Measurements from ENCODE around the gene TWNK.
A peak's percentile ranks its signal among the peaks of the same experiment; 100 is the strongest.
"Not testable (repeated sequence)": the region's sequence is repeated elsewhere in the genome, so short reads cannot be mapped to it uniquely, and the experiment has no call there.

TWNK gene

DNA sequence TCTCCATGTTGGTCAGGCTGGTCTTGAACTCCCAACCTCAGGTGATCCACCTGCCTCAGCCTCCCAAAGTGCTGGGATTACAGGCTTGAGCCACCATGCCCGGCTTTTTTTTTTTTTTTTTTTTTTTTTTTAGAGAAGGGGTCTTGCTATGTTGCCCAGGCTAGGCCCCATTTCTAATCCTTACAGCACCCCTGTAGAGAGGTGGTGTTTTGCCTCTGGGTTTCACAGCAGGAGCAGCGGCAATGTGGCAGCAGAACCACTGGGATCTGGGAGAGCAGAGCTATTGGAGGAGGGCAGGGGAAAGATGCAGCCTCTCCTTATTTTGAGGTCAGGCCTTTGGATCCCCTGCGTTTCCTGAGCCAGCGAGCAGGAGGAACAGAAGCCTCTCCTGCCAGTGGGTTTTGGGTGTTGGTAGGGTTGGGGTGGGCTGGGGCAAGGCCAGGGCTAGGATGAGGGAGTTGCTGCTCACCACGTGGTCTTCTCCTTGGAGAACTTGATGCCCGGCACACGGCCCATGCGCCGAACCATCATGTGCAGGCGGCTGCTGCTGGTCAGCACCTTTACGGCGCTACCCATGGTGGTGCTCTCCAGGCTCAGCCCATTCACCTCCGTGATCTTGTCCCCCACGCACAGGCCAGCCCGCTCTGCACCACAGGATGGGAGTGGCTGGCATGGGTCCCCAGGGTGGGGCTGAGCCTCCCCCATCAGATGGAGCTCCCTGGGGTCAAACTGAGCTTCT, 35.8 kb downstream of the TWNK start:
- FAIRE-seq (no peak), DNase-seq (ENCODE audit: extremely low spot score, insufficient read length, low read depth) (no peak)

DNA sequence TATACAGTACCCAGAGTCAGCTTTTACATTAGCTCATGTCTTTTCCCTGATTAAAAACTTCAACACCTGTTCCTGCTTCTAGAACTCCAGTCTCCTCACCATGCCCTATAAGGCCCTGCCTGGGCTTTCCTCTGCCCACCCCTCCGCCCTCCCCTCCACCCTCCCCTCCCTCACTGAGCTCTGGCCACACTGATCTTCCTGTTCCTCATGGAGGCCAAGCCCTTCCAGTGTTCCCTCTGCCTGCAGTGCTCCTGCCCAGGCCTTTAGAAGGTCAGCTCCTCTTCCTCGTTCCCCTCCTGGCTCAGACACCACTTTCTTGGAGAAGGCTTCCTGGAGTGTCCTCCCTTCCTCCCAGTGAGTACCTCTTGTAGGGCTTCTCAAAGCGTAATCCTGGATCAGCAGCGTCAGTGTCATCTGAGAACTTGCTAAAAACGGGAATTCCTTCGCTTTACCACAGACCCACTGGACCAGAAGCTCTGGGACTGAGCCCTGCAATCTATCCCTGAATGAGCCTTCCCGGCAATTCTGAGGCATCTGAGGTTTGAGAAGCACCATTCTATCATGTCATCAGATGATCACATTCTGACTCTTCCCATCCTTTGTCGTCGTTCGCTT, 39.9 kb downstream of the TWNK start:
- DNase-seq (ENCODE audit: extremely low spot score, insufficient read length, low read depth) = no peak
- FAIRE-seq = no peak

DNA sequence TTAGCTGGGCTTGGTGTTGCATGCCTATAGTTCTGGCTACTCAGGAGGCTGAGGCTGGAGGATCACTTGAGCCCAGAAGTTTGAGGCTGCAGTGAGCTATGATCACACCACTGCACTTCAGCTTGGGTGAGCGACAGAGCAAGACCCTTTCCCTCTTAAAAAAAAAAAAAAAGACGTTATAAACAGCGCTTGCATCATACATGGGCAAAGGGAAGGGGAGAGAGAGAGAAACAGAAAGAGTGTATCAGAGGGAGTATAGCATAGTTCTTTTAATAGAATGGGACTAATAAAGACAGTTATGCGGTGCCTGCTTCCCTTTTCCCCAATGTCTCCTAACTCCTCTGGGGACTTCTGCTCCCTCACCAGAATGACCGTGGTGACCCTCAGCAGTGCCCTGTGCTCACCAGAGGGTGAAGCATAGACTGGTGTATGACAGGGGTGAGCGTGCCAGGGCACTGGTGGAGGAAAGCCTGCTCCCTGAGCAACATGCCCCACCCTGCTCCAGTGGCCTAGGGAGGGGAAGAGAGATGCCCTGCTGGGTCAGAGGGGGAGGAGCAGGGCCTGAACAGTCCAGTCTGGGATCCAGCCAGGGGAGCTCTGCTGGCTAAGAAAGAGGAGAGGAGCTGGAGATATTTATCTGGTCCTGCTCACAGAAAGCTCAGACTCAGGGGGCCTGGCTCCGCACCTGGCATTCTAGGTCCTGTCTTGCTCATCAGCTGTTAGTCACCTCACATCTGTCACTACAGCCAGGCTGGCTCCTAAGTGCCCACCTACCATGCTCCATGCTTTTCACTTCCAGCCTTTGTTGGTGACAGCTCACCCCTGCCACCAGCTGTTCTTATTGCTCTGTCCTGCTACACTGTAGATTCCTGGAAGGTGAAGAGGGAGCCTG, 41.3 kb downstream of the TWNK start:
- FAIRE-seq (no peak), DNase-seq (ENCODE audit: extremely low spot score, insufficient read length, low read depth) (no peak)

DNA sequence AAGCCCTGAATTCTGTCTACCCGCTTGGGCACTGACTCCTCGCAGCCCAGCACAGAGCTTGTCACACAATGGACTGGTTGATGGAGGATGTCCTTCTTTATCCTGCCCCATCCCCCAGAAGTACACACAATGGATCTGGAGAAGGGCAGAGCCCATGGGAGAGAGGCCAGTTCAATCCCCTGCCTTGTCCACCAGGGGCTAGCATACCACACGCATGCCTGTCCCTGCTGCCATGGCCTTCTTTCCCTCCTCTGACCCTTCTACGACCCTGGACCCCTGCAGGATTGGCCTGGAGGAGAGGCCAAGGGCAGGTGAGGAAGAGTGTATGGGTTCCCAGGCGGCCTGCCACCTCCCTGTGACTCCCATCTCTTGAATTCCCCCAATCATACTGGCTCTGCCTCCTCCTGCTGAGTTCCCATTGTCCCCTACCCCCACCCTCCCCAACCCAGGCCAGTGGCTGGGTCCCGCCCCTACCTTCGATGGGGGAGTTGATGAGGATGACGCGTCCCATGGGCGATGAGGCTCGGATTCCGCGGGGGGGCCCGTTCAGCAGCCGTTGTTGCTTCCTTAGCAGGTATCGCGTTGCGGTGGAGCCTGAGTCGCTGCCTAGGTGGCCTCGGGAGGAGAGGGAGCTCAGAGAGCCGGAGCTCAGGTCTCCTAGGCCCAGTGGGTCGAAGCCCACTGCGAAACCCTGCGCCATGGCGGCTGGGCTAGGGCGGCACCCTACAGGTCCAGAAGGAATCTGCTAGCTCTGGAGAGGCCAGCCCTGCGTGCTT, 42.4 kb downstream of the TWNK start:
- no peak for DNase-seq (ENCODE audit: extremely low spot score, insufficient read length, low read depth)
- no peak for FAIRE-seq

GRCh38 chr10:101030496-101031127, 43.3 kb downstream of the TWNK start:
- FAIRE-seq = no peak
- no peak for DNase-seq (ENCODE audit: extremely low spot score, insufficient read length, low read depth)

DNA sequence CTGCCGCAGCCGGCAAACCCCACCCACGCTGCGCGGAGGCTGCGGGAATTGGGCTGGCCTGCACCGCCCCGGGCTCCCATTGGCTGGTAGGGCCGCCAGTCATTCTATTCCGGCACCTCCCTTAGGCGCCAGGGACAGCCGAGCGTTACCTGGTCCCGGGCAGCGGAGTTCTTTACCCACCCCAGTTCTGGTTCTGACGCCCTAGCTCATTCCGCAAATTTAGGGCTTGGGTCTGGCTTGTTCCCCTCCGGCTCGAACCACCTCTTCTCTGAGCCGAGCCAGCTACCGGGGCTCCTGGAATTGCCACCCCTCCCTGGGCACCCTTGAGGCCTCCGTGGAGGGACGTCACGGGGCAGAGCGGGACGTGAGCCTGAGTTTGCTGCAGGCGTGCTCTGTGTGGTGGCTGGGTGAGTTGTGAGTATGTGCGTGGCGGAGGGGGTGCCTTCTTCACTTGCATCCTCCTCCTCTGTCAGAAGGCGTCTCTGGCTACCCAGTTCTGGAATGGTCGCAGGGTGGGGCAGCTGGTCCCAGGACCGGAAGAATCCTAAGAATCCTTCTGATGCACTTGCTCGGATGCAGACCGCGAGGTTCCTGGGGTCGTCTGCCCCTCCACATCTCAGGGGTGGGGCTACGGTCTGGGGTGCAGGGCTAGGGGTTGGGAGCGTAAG, 43.9 kb downstream of the TWNK start, which contains the start of the genes PDZD7 and SFXN3:
Gene PDZD7 (minus strand): TSS at position 2 of the 668 bp plus-strand sequence. CDS start 910 bp downstream, outside the sequence.
Gene SFXN3 (plus strand): TSS at position 107 of the 668 bp plus-strand sequence. CDS start 3,461 bp downstream, outside the sequence.
- peak; percentile 54 for FAIRE-seq
- DNase-seq (ENCODE audit: extremely low spot score, insufficient read length, low read depth) = peak; percentile 96

- DNase-seq (ENCODE audit: extremely low spot score, insufficient read length, low read depth) (no peak), FAIRE-seq (no peak)
Measured at GRCh38 chr10:101031796-101032636, 44.7 kb downstream of the TWNK start.

DNA sequence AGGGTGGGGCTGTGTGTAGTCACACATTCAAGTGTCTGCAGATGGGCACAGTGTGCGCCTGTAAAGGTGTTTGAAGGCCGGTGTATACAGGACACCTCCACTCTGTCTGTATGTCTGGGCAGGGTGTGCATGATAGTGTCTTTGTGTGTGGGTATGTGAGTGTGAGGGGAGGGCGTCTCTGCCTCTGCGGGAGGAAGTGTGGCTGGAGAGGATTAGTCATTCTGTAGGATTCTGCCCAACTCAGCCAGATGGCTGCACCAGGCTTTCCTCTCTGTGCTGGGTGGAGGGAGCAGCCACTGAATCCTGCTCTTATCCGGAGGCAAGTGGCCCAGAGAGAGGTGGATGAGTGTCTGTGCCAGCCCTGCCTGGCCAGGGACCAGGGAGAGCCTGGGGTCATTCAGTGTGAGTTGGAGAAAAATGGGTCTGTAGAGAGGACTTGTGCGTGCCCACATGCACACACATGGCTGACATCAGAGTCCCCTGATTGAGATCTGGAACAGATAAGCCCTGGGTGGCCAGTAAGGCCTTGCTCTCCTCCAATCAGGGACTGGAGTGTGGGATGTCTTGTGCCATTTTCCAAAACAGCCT, 45.4 kb downstream of the TWNK start:
- no peak for FAIRE-seq
- DNase-seq (ENCODE audit: extremely low spot score, insufficient read length, low read depth) = no peak

DNA sequence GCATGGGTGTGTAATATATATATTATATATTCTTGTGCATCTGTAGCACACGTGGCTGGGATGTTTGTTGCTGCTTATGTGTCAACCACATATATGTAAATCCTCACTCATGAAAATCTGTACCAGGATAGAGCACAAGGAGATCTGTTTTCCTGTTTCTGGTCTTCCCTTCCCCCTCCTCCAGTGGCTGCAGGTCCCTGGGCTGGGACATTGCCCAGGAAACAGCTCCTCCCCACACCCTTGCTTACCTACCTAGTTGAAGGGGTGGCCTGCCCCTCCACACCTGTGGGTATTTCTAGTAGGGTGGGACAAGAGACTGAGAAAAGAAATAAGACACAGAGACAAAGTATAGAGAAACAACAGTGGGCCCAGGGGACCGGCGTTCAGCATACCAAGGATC, 45.9 kb downstream of the TWNK start:
- DNase-seq (ENCODE audit: extremely low spot score, insufficient read length, low read depth) (no peak), FAIRE-seq (no peak)

- DNase-seq (ENCODE audit: extremely low spot score, insufficient read length, low read depth); FAIRE-seq: not testable (repeated sequence)
Measured at GRCh38 chr10:101034404-101034803, 47.1 kb downstream of the TWNK start.

- no peak for DNase-seq (ENCODE audit: extremely low spot score, insufficient read length, low read depth)
- FAIRE-seq = no peak
Measured at GRCh38 chr10:101035314-101035713, 48.0 kb downstream of the TWNK start.

- FAIRE-seq = no peak
- DNase-seq (ENCODE audit: extremely low spot score, insufficient read length, low read depth) = no peak
Measured at GRCh38 chr10:101035916-101036702, 48.8 kb downstream of the TWNK start.

- FAIRE-seq (no peak), DNase-seq (ENCODE audit: extremely low spot score, insufficient read length, low read depth) (no peak)
Measured at GRCh38 chr10:101036726-101037125, 49.4 kb downstream of the TWNK start.

DNA sequence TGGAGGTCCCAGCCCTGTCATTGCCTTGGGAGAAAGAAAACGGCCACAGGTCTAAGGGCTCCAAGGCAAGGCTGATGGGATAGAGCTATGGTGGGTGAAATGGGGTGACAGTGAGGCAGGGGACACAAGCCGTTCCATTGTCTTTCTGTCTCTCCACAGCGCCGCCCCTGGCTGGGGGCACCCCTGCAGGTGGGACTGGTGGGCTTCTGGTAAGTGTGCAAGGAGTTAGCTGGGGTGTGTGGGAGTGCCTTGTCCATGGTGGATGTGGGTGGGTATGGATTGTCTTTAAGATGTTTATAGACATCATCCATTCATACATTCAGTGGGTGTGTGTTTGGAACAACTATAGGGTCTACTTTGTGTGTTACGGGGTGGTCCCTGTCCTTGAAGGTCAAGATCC, 51.1 kb downstream of the TWNK start:
- FAIRE-seq (no peak), DNase-seq (ENCODE audit: extremely low spot score, insufficient read length, low read depth) (no peak)

DNA sequence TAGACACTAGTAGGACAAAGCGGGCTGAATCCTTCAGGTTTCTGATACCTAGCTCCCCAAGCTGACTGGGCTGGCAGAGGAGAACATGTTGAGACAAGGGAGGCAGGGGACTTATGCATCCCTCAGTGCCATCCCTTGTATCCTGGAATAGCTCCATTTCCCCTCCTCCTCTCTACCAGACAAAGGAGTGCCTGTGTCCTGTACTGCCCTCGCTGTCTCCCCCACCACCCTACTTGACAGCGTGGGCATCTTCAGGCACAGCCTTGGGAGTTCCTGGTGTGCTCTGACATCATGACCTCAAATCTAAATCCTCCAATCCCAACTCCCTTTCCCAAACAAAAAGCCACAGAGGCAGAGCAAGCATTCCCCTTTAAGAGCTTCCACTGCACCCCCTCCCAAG, 52.7 kb downstream of the TWNK start:
- DNase-seq (ENCODE audit: extremely low spot score, insufficient read length, low read depth) (no peak), FAIRE-seq (no peak)

- no peak for DNase-seq (ENCODE audit: extremely low spot score, insufficient read length, low read depth)
- no peak for FAIRE-seq
Measured at GRCh38 chr10:101040851-101041250, 53.5 kb downstream of the TWNK start.

- DNase-seq (ENCODE audit: extremely low spot score, insufficient read length, low read depth) = peak; percentile 62
- peak; percentile 84 for FAIRE-seq
Measured at GRCh38 chr10:101041252-101041761, 54.0 kb downstream of the TWNK start.

All from GM18507 (cell line).